ENCODE measurements around the gene BIRC7. TPM values are rescaled to one million over a fixed set of nuclear protein-coding genes. Genes with fewer than 3 reads are reported as not detected.

Gene BIRC7
- total RNA-seq, 1 experiment from 2014 or later: 0.17 TPM

GRCh38 chr20:63202811-63203526 is 32.7 kb upstream of the BIRC7 start:
- H3K9me3 Mint-ChIP-seq: no peaks in the 10 kb centered on the region

DNA sequence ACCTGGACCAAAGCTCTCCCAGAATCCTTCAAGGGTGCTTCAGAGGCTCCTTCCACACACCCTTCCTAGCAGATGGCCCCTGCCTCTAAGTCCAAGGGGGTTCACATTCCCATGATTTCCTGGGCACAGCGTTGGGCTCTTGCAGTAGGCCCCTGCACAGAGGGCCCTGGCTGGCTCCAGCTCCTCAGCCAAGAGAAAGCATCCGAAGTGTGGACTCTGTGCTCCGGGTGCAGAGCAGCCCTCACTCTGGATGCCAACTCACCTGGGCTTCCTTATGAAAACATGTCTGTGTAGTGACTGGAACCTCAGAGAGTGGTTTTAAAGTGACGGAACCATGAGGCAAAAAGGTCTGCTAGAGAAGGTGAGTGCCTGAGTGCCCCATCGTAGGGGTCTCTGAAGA is 31.3 kb upstream of the BIRC7 start:
- ATAC-seq (no peak), DNase-seq (ENCODE audit: low spot score) (no peak)
- POLR2A ChIA-PET: no interaction called here
- CTCF ChIA-PET: interaction anchor here (2.1 kb wide), 1 partner anchor 19 kb away, joined by 11 read pairs; no protein-coding TSS in a partner anchor
- no peak overlapping the region for H3K27ac Mint-ChIP-seq
- TF ChIP-seq SOX15 (CRISPR knock-in tag; IDR thresholded peaks at IDR 0.05) (no peak), TCF7 (CRISPR knock-in tag; IDR thresholded peaks at IDR 0.05; ENCODE audit: low read depth) (no peak), ATF3 (CRISPR knock-in tag; conservative IDR thresholded peaks at IDR 0.05) (no peak), ZBTB21 (CRISPR knock-in tag; IDR thresholded peaks at IDR 0.05; ENCODE audit: borderline replicate concordance) (no peak), NFYB (CRISPR knock-in tag; conservative IDR thresholded peaks at IDR 0.05; ENCODE audit: low read depth) (no peak), STAT6 (CRISPR knock-in tag; conservative IDR thresholded peaks at IDR 0.05; ENCODE audit: low read depth) (no peak), NFATC4 (CRISPR knock-in tag; IDR thresholded peaks at IDR 0.05) (no peak), SMAD4 (CRISPR knock-in tag; IDR thresholded peaks at IDR 0.05) (no peak), HMGXB4 (CRISPR knock-in tag; IDR thresholded peaks at IDR 0.05) (no peak)
- TF ChIP-seq, protein P1, sequence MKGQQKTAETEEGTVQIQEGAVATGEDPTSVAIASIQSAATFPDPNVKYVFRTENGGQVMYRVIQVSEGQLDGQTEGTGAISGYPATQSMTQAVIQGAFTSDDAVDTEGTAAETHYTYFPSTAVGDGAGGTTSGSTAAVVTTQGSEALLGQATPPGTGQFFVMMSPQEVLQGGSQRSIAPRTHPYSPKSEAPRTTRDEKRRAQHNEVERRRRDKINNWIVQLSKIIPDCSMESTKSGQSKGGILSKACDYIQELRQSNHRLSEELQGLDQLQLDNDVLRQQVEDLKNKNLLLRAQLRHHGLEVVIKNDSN (CRISPR knock-in tag; IDR thresholded peaks at IDR 0.05): no peak
- TF ChIP-seq, protein P2, sequence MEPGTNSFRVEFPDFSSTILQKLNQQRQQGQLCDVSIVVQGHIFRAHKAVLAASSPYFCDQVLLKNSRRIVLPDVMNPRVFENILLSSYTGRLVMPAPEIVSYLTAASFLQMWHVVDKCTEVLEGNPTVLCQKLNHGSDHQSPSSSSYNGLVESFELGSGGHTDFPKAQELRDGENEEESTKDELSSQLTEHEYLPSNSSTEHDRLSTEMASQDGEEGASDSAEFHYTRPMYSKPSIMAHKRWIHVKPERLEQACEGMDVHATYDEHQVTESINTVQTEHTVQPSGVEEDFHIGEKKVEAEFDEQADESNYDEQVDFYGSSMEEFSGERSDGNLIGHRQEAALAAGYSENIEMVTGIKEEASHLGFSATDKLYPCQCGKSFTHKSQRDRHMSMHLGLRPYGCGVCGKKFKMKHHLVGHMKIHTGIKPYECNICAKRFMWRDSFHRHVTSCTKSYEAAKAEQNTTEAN (CRISPR knock-in tag; IDR thresholded peaks at IDR 0.05): no peak
- TF ChIP-seq, protein P3, sequence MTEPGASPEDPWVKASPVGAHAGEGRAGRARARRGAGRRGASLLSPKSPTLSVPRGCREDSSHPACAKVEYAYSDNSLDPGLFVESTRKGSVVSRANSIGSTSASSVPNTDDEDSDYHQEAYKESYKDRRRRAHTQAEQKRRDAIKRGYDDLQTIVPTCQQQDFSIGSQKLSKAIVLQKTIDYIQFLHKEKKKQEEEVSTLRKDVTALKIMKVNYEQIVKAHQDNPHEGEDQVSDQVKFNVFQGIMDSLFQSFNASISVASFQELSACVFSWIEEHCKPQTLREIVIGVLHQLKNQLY (CRISPR knock-in tag; IDR thresholded peaks at IDR 0.05): no peak
- TF ChIP-seq, protein P4, sequence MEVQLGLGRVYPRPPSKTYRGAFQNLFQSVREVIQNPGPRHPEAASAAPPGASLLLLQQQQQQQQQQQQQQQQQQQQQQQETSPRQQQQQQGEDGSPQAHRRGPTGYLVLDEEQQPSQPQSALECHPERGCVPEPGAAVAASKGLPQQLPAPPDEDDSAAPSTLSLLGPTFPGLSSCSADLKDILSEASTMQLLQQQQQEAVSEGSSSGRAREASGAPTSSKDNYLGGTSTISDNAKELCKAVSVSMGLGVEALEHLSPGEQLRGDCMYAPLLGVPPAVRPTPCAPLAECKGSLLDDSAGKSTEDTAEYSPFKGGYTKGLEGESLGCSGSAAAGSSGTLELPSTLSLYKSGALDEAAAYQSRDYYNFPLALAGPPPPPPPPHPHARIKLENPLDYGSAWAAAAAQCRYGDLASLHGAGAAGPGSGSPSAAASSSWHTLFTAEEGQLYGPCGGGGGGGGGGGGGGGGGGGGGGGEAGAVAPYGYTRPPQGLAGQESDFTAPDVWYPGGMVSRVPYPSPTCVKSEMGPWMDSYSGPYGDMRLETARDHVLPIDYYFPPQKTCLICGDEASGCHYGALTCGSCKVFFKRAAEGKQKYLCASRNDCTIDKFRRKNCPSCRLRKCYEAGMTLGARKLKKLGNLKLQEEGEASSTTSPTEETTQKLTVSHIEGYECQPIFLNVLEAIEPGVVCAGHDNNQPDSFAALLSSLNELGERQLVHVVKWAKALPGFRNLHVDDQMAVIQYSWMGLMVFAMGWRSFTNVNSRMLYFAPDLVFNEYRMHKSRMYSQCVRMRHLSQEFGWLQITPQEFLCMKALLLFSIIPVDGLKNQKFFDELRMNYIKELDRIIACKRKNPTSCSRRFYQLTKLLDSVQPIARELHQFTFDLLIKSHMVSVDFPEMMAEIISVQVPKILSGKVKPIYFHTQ (CRISPR knock-in tag; IDR thresholded peaks at IDR 0.05): no peak
- no peaks in the 10 kb centered on the region for H3K9me3 Mint-ChIP-seq
- H3K4me3 Mint-ChIP-seq: no peak overlapping the region
- H3K36me3 Mint-ChIP-seq: peaks cover 54% of the 10 kb centered on the region
- H3K27me3 Mint-ChIP-seq (ENCODE audit: low read depth): no peaks in the 10 kb centered on the region
- H3K4me1 Mint-ChIP-seq: no peaks in the 10 kb centered on the region

More at GRCh38 chr20:63202811-63203526, 32.7 kb upstream of the BIRC7 start:
- DNase-seq (ENCODE audit: low spot score) (no peak), ATAC-seq (no peak)
- H3K4me3 Mint-ChIP-seq: no peak overlapping the region
- H3K27me3 Mint-ChIP-seq (ENCODE audit: low read depth): no peaks in the 10 kb centered on the region
- peaks cover 5% of the 10 kb centered on the region for H3K4me1 Mint-ChIP-seq
- TF ChIP-seq GABPB1 (CRISPR knock-in tag; IDR thresholded peaks at IDR 0.05) (no peak), CREM (CRISPR knock-in tag; IDR thresholded peaks at IDR 0.05) (no peak), NFE2L1 (CRISPR knock-in tag; IDR thresholded peaks at IDR 0.05) (no peak), FOXP1 (CRISPR knock-in tag; IDR thresholded peaks at IDR 0.05; ENCODE audit: borderline replicate concordance) (no peak), SOX15 (CRISPR knock-in tag; IDR thresholded peaks at IDR 0.05) (no peak), ESRRA (CRISPR knock-in tag; IDR thresholded peaks at IDR 0.05; ENCODE audit: borderline replicate concordance) (no peak)
- ChIA-PET CTCF (interaction anchor here (1.1 to 2.2 kb wide), 4 partner anchors 12 to 32 kb away, joined by 3 to 11 read pairs (median 4); no protein-coding TSS in a partner anchor), POLR2A (no interaction called here)
- H3K36me3 Mint-ChIP-seq: peaks cover 47% of the 10 kb centered on the region
- H3K27ac Mint-ChIP-seq: no peak overlapping the region

All from WTC11 (cell line).